Erythroblast (primary cell): ENCODE measurements around the gene PIGM.

Source experiments
- GATA1 ChIP-seq: IDR thresholded peaks from 2 replicates; pipeline ENCODE4 v1.6.1; 2011; ENCODE audit warnings: low read depth, mild to moderate bottlenecking, control low read depth, low read length, moderate library complexity
- POLR2A ChIP-seq: IDR thresholded peaks from 2 replicates; pipeline ENCODE4 v1.6.1; 2011; ENCODE audit warnings: mild to moderate bottlenecking, low read length

- TF ChIP-seq POLR2A (no peak), GATA1 (no peak)
Observed at GRCh38 chr1:159977364-159978106, 54.3 kb downstream of the PIGM start.
